IMR-90 (cell line): ENCODE data around the gene B4GALNT3. TPM values are rescaled to one million over a fixed set of nuclear protein-coding genes. Genes with fewer than 3 reads are reported as not detected.

Source experiments
- ATAC-seq: fragments of 200-7000 bp; cut with Tn5 transposase; 2 replicates; pipeline ENCODE4 v1.9.1; 2020; ENCODE audit warnings: low read depth, mild to moderate bottlenecking, moderate library complexity
- BruUV-seq: library from RNA; stranded (reverse); fragments of 400-500 nt; replicated peaks from 2 replicates; lab custom pipeline; 2021; lab: Mats Ljungman, UMichigan
- CTCF ChIA-PET: fragments of 300-600 bp; formaldehyde crosslinking; extraction: SDS; loops from one replicate; lab custom pipeline; 2021; ENCODE audit warnings: antibody characterized with exemption; lab: Yijun Ruan, JAX
- POLR2A ChIA-PET: fragments of 300-600 bp; sonication (Branson Sonifier 250); formaldehyde crosslinking; loops from one replicate; lab custom pipeline; 2022; ENCODE audit warnings: antibody characterized with exemption; ENCODE audit not compliant: unreplicated experiment; lab: Charles Lee
- DNase-seq: peaks from one replicate; pipeline ENCODE4 v3.0.0; 2013
- H2AFZ ChIP-seq: replicated peaks from 2 replicates; pipeline ENCODE3; 2013; ENCODE audit warnings: low read length, mild to moderate bottlenecking; ENCODE audit not compliant: poor library complexity
- H2AK5ac ChIP-seq: 2 replicates; pipeline ENCODE4 v1.6.1; 2013; ENCODE audit warnings: low read depth, low read length, inconsistent platforms
- H2AK9ac ChIP-seq: replicated peaks from 2 replicates; pipeline ENCODE3; 2013; ENCODE audit warnings: mild to moderate bottlenecking, low read depth, low read length, moderate library complexity; ENCODE audit not compliant: poor library complexity
- H2BK120ac ChIP-seq: 2 replicates; pipeline ENCODE4 v1.6.1; 2013; ENCODE audit warnings: low read depth, low read length, inconsistent platforms
- H2BK15ac ChIP-seq: 3 replicates; pipeline ENCODE4 v1.6.1; 2013; ENCODE audit warnings: low read depth, low read length, inconsistent platforms
- H2BK20ac ChIP-seq: 2 replicates; pipeline ENCODE4 v1.6.1; 2013; ENCODE audit warnings: low read depth, mild to moderate bottlenecking, inconsistent platforms, low read length, moderate library complexity
- H2BK5ac ChIP-seq: 2 replicates; pipeline ENCODE4 v1.6.1; 2013; ENCODE audit warnings: mild to moderate bottlenecking, low read depth, low read length, inconsistent platforms; ENCODE audit not compliant: poor library complexity, severe bottlenecking
- H3K14ac ChIP-seq: replicated peaks from 2 replicates; pipeline ENCODE4 v1.6.1; 2013; ENCODE audit warnings: low read depth, low read length, inconsistent platforms
- H3K18ac ChIP-seq: 2 replicates; pipeline ENCODE4 v1.6.1; 2013; ENCODE audit warnings: low read depth, low read length, control low read depth
- H3K23ac ChIP-seq: 2 replicates; pipeline ENCODE4 v1.6.1; 2013; ENCODE audit warnings: low read depth, low read length, inconsistent platforms
- H3K27ac ChIP-seq: 2 replicates; pipeline ENCODE4 v1.5.1; 2013; ENCODE audit warnings: mild to moderate bottlenecking, control low read depth, low read length; ENCODE audit not compliant: insufficient read depth
- H3K27me3 ChIP-seq: 2 replicates; pipeline ENCODE4 v1.6.1; 2013; ENCODE audit warnings: low read length; ENCODE audit not compliant: control insufficient read depth, insufficient read depth
- H3K36me3 ChIP-seq: 2 replicates; pipeline ENCODE4 v1.6.1; 2013; ENCODE audit warnings: low read length, mixed read lengths; ENCODE audit not compliant: control insufficient read depth, insufficient read depth
- H3K4ac ChIP-seq: 2 replicates; pipeline ENCODE4 v1.6.1; 2013; ENCODE audit warnings: low read depth, low read length, inconsistent platforms
- H3K4me1 ChIP-seq: 2 replicates; pipeline ENCODE4 v1.6.1; 2013; ENCODE audit warnings: low read length, mixed read lengths; ENCODE audit not compliant: control insufficient read depth, insufficient read depth
- H3K4me2 ChIP-seq: 2 replicates; pipeline ENCODE4 v1.6.1; 2013; ENCODE audit warnings: low read depth, mild to moderate bottlenecking, control low read depth, low read length, moderate library complexity
- H3K4me3 ChIP-seq: 2 replicates; pipeline ENCODE4 v1.5.1; 2013; ENCODE audit warnings: low read depth, mild to moderate bottlenecking, control low read depth, low read length, moderate library complexity; ENCODE audit not compliant: insufficient read depth
- H3K56ac ChIP-seq: 2 replicates; pipeline ENCODE4 v1.6.1; 2013; ENCODE audit warnings: low read length, inconsistent platforms; ENCODE audit not compliant: insufficient read depth; ENCODE audit errors: extremely low read depth
- H3K79me1 ChIP-seq, 2 experiments: 2 replicates each; pipeline ENCODE4 v1.6.1; 2013; ENCODE audit warnings: low read length in 2 of 2, inconsistent platforms in 1 of 2, low read depth in 1 of 2
- H3K9ac ChIP-seq: 2 replicates; pipeline ENCODE4 v1.6.1; 2013; ENCODE audit warnings: low read depth, low read length, control low read depth
- H3K9me1 ChIP-seq: 2 replicates; pipeline ENCODE4 v1.6.1; 2013; ENCODE audit warnings: low read length, inconsistent platforms; ENCODE audit not compliant: insufficient read depth
- H3K9me3 ChIP-seq: 2 replicates; pipeline ENCODE4 v1.6.1; 2013; ENCODE audit warnings: low read length; ENCODE audit not compliant: control insufficient read depth, insufficient read depth
- H4K20me1 ChIP-seq: 2 replicates; pipeline ENCODE4 v1.6.1; 2013; ENCODE audit warnings: low read length, inconsistent platforms; ENCODE audit not compliant: insufficient read depth
- H4K5ac ChIP-seq: 2 replicates; pipeline ENCODE4 v1.6.1; 2013; ENCODE audit warnings: mild to moderate bottlenecking, low read depth, low read length, control low read depth
- H4K8ac ChIP-seq, 2 experiments: 2 replicates each; pipeline ENCODE4 v1.6.1; 2013; ENCODE audit warnings: low read depth in 2 of 2, low read length in 2 of 2, control low read depth in 1 of 2, inconsistent platforms in 1 of 2
- H4K91ac ChIP-seq: 2 replicates; pipeline ENCODE4 v1.6.1; 2013; ENCODE audit warnings: low read depth, low read length, inconsistent platforms; ENCODE audit not compliant: insufficient read depth
- CEBPB ChIP-seq: IDR thresholded peaks from 2 replicates; pipeline ENCODE4 v1.6.1; 2012; ENCODE audit warnings: low read depth, low read length, improper control_type of control experiment
- CTCF ChIP-seq: conservative IDR thresholded peaks from 2 replicates; pipeline ENCODE4 v1.5.1; 2012; ENCODE audit warnings: mild to moderate bottlenecking, low read depth, low read length, improper control_type of control experiment
- FOS ChIP-seq: fragments of 150-350 bp; IDR thresholded peaks from 2 replicates; pipeline ENCODE4 v1.6.1; 2016; ENCODE audit warnings: low read depth, low read length
- MAFK ChIP-seq: IDR thresholded peaks from 2 replicates; pipeline ENCODE4 v1.6.1; 2012; ENCODE audit warnings: low read depth, low read length, improper control_type of control experiment
- MXI1 ChIP-seq: IDR thresholded peaks from 2 replicates; pipeline ENCODE4 v1.6.1; 2012; ENCODE audit warnings: low read depth, mild to moderate bottlenecking, low read length, moderate library complexity, borderline replicate concordance
- POLR2A ChIP-seq: IDR thresholded peaks from 2 replicates; pipeline ENCODE4 v1.6.1; 2012; ENCODE audit warnings: mild to moderate bottlenecking, low read depth, low read length
- RAD21 ChIP-seq: IDR thresholded peaks from 2 replicates; pipeline ENCODE4 v1.6.1; 2012; ENCODE audit warnings: low read length, improper control_type of control experiment
- RCOR1 ChIP-seq: IDR thresholded peaks from 2 replicates; pipeline ENCODE4 v1.6.1; 2012; ENCODE audit warnings: mild to moderate bottlenecking, low read length, improper control_type of control experiment; ENCODE audit not compliant: insufficient replicate concordance
- WGBS, 2 experiments: methylation state at CpG; one replicate each; pipeline versions ENCODE4 v1.1.5 to v1.1.7; 2013; ENCODE audit warnings: missing lambda C conversion rate in 2 of 2; ENCODE audit not compliant: insufficient read length in 1 of 2; ENCODE audit errors: extremely low coverage in 2 of 2; 5-methylcytosine and 5-hydroxymethylcytosine counted together
- dilution Hi-C: fragments of 300-500 bp; cut with HindIII; formaldehyde crosslinking; loops from one replicate; pipeline ENCODE4 v1.14.3; 2018; ENCODE audit warnings: low sequenced_read_pairs; ENCODE audit not compliant: unreplicated experiment
- in situ Hi-C: fragments of 300-500 bp; cut with MboI; formaldehyde crosslinking; loops from 3 replicates; pipeline ENCODE4 v1.14.3; 2019; ENCODE audit warnings: low sequenced_read_pairs, inconsistent platforms, mixed read lengths
- intact Hi-C: fragments of 100-400 bp; cut with micrococcal nuclease; formaldehyde crosslinking; loops from 2 replicates; pipeline ENCODE4 v1.10.0; 2022
- polyA plus RNA-seq, 3 experiments: library from polyadenylated mRNA; depleted of rRNA; stranded (reverse); fragments of >200 nt; gene quantifications; 2 replicates each; pipeline ENCODE4 v1.2.3, GENCODE V29; 2012; ENCODE audit warnings: low replicate concordance in 1 of 3
- total RNA-seq: library from RNA; depleted of rRNA; stranded (reverse); fragments of >200 nt; gene quantifications from 2 replicates; pipeline ENCODE4 v1.2.3, GENCODE V29; 2012
- TF ChIP-seq, protein P1 (sequence below): fragments of 150-350 bp; IDR thresholded peaks from 2 replicates; pipeline ENCODE4 v1.6.1; 2017; ENCODE audit warnings: mild to moderate bottlenecking, antibody characterized with exemption, low read length, low read depth

B4GALNT3 gene
- total and polyA plus RNA-seq, 2 of the 4 experiments (the other 2 are of a cell fraction), result not detected

- H3K27ac ChIP-seq, result peak overlapping the region; percentile 48; the same call in 1 of the 2 replicates
- peaks cover 19% of the 10 kb centered on the region for H3K9me1 ChIP-seq
- CTCF ChIA-PET, result interaction anchor here (0.6 to 2.7 kb wide), 4 partner anchors 34 to 521 kb away, joined by 3 to 19 read pairs (median 4); partner anchors contain the start of gene WNK1
- in situ Hi-C loops (loop anchor here (5.0 to 10.0 kb wide), 3 partner anchors 240 to 1013 kb away; no protein-coding TSS in a partner anchor), dilution Hi-C loops (no loop called here), intact Hi-C loops (loop anchor here (5.0 to 10.0 kb wide), 3 partner anchors 283 to 520 kb away; no protein-coding TSS in a partner anchor)
- BruUV-seq, result no TSS peak
- no peaks in the 10 kb centered on the region for H3K36me3 ChIP-seq
- peak overlapping the region; percentile 30 for H2BK5ac ChIP-seq
- ATAC-seq, result peak; percentile 2
- no peak overlapping the region for H3K4me3 ChIP-seq
- no peak overlapping the region for H3K23ac ChIP-seq
- H3K56ac ChIP-seq, result no peak overlapping the region
- H3K14ac ChIP-seq, result peak overlapping the region; percentile 49
- peak overlapping the region; percentile 86 for H2AK9ac ChIP-seq
- H4K20me1 ChIP-seq, result no peaks in the 10 kb centered on the region
- peak overlapping the region; percentile 31; the same call in 1 of the 2 replicates for H4K5ac ChIP-seq
- peak overlapping the region; percentile 47 for H4K91ac ChIP-seq
- peak overlapping the region; percentile 66 for H2AK5ac ChIP-seq
- H3K9ac ChIP-seq, result no peak overlapping the region
- TF ChIP-seq MAFK (no peak), FOS (no peak), MXI1 (no peak), CEBPB (no peak), CTCF (no peak), RAD21 (no peak), RCOR1 (no peak), POLR2A (no peak)
- TF ChIP-seq, protein P1, sequence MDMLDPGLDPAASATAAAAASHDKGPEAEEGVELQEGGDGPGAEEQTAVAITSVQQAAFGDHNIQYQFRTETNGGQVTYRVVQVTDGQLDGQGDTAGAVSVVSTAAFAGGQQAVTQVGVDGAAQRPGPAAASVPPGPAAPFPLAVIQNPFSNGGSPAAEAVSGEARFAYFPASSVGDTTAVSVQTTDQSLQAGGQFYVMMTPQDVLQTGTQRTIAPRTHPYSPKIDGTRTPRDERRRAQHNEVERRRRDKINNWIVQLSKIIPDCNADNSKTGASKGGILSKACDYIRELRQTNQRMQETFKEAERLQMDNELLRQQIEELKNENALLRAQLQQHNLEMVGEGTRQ, result no peak
- 0 out of 2 replicates have a peak, but pooled peaks cover 2% of the 10 kb centered on the region for H3K9me3 ChIP-seq
- peak overlapping the region; percentile 71 for H2AFZ ChIP-seq
- H3K4ac ChIP-seq, result peak overlapping the region; percentile 77
- H3K4me2 ChIP-seq, result no peak overlapping the region
- H2BK20ac ChIP-seq, result peak overlapping the region; percentile 66
- 78% methylated on average over 8 of the region's 19 CpGs; no CpG with 5 or more reads in 1 of the 2 experiments for WGBS, 2 experiments
- POLR2A ChIA-PET, result interaction anchor here (0.5 to 1.2 kb wide), 3 partner anchors 179 to 1609 kb away, joined by 3 to 4 read pairs (median 3); partner anchors contain the start of gene KDM5A
- H2BK15ac ChIP-seq, result peak overlapping the region; percentile 1; the same call in 1 of the 3 replicates
- H3K4me1 ChIP-seq, result peaks cover 17% of the 10 kb centered on the region
- no peak overlapping the region for H3K18ac ChIP-seq
- 0 out of 2 replicates have a peak, but pooled peaks cover 1% of the 10 kb centered on the region for H3K27me3 ChIP-seq
- peaks cover 0 to 17% of the 10 kb centered on the region in 2 experiments; a peak in 2 of 4 replicates for H3K79me1 ChIP-seq
- H2BK120ac ChIP-seq, result peak overlapping the region; percentile 66
- H4K8ac ChIP-seq, result peak overlapping the region in 1 of 2 experiments; percentile 54; a peak in 2 of 4 replicates
- no peak for DNase-seq
Measured at GRCh38 chr12:571795-572531, 112.2 kb downstream of the B4GALNT3 start.
